Hair follicular keratinocyte (primary cell): ENCODE data around the gene LRWD1. TPM values are rescaled to one million over a fixed set of nuclear protein-coding genes. Genes with fewer than 3 reads are reported as not detected.

ENCODE experiments used
- total RNA-seq: library from RNA; depleted of rRNA; stranded (reverse); fragments of >200 nt; gene quantifications from 2 replicates; pipeline ENCODE4 v1.2.3, GENCODE V29; 2015

LRWD1 gene
- 12.5 and 17.1 TPM in 2 replicates for total RNA-seq

DNA sequence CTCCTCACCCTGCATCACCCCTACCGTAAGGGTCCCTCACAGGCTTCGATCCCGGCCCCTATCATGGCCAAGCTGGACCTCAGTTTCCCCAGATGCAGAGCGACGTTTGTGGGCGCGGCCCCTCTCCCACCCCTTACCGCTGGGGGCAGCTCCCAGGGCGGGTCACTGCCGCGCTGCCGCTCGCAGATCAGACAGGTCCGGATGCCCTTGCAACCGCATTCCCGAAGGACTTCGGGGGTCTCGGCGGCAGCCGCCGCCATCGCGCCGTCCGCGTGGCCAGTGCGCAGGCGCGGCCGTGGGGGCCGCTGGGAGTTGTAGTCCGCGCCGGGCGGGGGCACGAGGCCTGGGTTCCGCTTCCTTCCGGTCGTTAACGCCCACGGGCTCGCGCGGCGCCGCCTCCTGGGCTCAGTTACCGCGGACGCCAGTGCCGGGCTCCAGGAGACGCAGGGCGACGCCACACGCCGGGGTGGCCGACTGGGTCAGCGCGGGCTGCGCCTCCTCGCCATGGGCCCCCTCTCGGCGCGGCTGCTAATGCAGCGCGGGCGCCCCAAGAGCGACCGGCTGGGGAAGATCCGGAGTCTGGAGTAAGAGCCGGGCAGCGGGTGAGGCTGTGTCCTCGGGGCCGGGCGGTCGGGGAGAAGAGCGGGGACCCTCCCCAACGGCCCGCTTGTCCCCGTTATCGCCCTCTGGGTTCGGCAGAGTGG lies at the start of gene LRWD1, which contains the start of gene ALKBH4:
Gene LRWD1 (plus strand): TSS at position 408 of the 704 bp plus-strand sequence. CDS start 97 bp downstream, at position 505.
Gene ALKBH4 (minus strand): TSS at position 287 of the 704 bp plus-strand sequence. CDS start 27 bp downstream, at position 260.

DNA sequence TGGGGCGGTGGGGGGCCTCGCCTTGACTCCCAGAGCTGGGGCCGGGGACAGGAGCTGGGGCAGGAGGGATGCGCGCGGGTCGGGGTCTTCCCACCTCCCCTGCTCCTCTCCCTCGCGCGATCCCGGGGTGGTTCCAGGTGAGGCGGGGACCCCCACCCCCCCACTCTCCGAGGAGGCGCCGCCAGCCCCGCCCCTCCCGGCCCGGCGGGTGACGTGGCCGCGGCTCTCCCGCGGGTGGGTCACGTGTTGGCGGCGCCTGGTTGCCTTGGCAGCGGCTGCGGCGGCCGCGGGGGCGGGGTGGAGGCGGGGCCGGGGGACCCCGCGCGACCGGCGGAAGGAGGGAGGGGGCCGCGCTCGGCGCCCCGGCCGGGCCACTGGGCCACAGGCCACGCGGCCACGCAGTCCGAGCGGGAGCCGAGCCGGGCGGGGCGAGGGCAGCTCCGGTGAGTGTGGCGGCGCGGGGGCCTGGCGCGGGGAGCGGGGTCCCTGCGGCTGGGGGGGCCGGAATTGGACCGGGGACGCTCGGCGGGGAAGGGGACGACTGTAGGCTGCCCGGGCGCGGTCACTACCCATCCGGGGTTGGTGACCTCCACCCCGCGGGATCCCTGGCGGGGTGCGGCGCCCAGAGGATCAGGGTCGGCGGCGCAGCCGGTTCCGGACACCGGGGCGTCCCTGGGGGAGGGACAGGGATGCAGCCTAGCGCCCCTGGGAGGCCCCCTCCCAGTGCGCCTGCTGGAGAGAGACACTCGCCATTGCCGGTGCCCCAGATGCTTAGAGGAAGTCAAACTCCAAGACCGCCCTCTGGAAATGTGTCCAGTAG lies 31.4 kb upstream of the LRWD1 start, which contains the start of gene ORAI2:
Gene ORAI2 (plus strand): TSS at position 357 of the 820 bp plus-strand sequence. CDS start 5,382 bp downstream, outside the sequence.

DNA sequence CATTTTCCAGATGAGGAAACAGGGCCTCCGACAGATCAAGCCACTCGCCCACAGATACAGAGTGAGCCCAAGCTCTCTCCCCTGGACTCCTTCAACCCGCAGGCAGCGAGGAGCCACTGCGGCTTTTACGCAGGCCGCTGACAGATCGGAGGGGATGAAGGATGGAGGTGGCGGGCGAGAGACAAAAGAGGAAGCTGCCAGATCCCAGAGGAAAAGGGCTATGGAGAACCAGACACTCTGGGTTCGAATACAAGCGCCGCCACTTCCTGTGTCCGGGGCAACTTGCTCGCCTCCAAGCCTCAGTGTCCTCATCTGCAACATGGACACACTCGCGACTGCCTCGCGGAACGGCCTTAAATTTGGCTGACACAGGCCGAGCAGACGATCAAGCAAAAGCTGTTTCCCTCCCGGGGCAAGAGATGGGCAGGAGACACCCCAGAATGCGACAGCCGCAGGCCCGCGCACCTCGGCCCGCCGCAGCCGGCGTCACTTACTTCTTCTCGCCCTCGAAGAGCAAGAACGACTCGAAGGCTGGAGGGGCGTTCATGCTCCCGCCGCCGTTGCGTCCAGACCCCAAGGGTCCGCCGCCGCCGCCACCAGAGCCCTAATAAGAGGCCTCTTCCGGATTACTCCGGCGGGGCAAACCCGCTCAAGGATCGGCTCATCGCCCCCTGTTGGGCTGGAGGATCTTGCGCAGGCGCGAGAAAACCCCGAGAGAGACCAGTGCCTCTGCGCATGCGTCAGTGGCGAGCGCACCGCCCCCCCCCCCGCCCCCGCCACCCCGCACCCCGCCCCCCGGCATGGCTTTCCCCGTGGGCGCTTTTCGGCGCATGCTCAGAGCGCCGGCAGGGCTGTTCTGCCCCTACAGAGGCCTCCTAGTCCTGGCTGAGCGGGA lies 13.8 kb downstream of the LRWD1 start, which contains the start of gene POLR2J:
Gene POLR2J (minus strand): TSS at position 609 of the 895 bp plus-strand sequence. CDS start 62 bp downstream, at position 547.

DNA sequence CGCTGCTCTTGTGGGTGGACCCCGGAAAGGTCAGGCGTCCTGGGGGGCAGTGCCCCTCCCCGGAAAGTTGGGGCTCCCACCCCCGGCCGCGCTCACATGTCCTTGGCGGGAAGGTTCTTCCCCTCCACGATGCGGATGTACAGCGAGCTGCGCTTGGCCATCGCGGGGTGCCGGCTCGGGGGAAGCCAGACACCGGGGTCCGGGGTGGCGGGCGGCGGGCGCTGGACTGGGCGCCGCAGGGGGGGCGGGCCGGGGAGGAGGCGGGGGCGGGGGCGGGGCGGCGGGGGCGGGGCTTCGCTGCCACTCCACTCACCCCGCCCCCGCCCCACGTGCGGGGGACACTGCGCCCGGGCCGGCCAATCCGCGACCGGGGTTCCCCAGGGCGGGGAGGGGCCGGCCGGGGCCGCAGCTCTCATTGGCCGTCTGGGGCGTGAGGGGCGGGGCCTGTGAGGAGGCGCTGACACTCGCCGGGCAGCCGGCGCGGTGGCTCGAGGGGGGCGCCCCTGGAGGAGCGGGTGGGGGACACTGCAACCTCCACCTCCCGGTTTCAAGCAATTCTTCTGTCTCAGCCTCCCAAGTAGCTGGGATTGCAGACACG lies 52.9 kb downstream of the LRWD1 start, which contains the start of gene RASA4B:
Gene RASA4B (minus strand): TSS at position 228 of the 598 bp plus-strand sequence. CDS start 67 bp downstream, at position 161.

Other genes starting within 250 kb of the LRWD1 start
- gene SH2B2, start 178.1 kb upstream of the LRWD1 start, total RNA-seq, result 5.5 and 6.4 TPM in 2 replicates
- gene SPDYE6, start 108.5 kb upstream of the LRWD1 start, total RNA-seq, result not detected in 2 replicates
- gene PRKRIP1, start 68.6 kb upstream of the LRWD1 start, total RNA-seq, result 11.6 and 12.1 TPM in 2 replicates
- gene ORAI2, start 31.4 kb upstream of the LRWD1 start, total RNA-seq, result 2.7 and 10.8 TPM in 2 replicates
- 11.8 and 23.9 TPM in 2 replicates for gene ALKBH4, start 121 bp upstream of the LRWD1 start, total RNA-seq
- gene POLR2J, start 13.9 kb downstream of the LRWD1 start, total RNA-seq, result 30.1 and 44.4 TPM in 2 replicates
- gene RASA4B, start 52.8 kb downstream of the LRWD1 start, total RNA-seq, result 0.27 and 0.62 TPM in 2 replicates
- gene UPK3BL2, start 78.7 kb downstream of the LRWD1 start, total RNA-seq, result 2.3 and 2.7 TPM in 2 replicates
- gene SPDYE2, start 86.2 kb downstream of the LRWD1 start, total RNA-seq, result not detected in 2 replicates
- gene POLR2J3, start 107.6 kb downstream of the LRWD1 start, total RNA-seq, result 7.2 and 25.5 TPM in 2 replicates
- gene RASA4, start 151.8 kb downstream of the LRWD1 start, total RNA-seq, result 1.4 and 3.4 TPM in 2 replicates
- 6.0 and 7.7 TPM in 2 replicates for gene UPK3BL1, start 177.8 kb downstream of the LRWD1 start, total RNA-seq
- not detected in 2 replicates for gene SPDYE2B, start 185.3 kb downstream of the LRWD1 start, total RNA-seq
- gene POLR2J2, start 206.7 kb downstream of the LRWD1 start, total RNA-seq, result 1.2 and 2.3 TPM in 2 replicates